Panc1 (cell line): Measurements from ENCODE around the gene SPART. TPM values are rescaled to one million over a fixed set of nuclear protein-coding genes. Genes with fewer than 3 reads are reported as not detected.

Experiments
- ATAC-seq: fragments of 200-7000 bp; cut with Tn5 transposase; 2 replicates; pipeline ENCODE4 v1.9.1; 2020; ENCODE audit warnings: mild to moderate bottlenecking, moderate library complexity
- BruUV-seq: library from RNA; stranded (reverse); fragments of 400-500 nt; replicated peaks from 2 replicates; lab custom pipeline; 2021; lab: Mats Ljungman, UMichigan
- CTCF ChIA-PET: fragments of 300-600 bp; sonication (Branson Sonifier 250); formaldehyde crosslinking; loops from one replicate; lab custom pipeline; 2022; ENCODE audit warnings: antibody characterized with exemption; lab: Charles Lee
- POLR2A ChIA-PET: fragments of 300-600 bp; sonication (Branson Sonifier 250); formaldehyde crosslinking; loops from one replicate; lab custom pipeline; 2022; ENCODE audit warnings: antibody characterized with exemption; lab: Charles Lee
- DNase-seq: peaks from one replicate; pipeline ENCODE4 v3.0.0-alpha.2; 2010; ENCODE audit warnings: low read depth, low spot score
- H3K27ac ChIP-seq: 2 replicates; pipeline ENCODE4 v1.5.1; 2011; ENCODE audit warnings: mild to moderate bottlenecking, low read length, inconsistent platforms
- H3K27me3 ChIP-seq: fragments of 200-500 bp; sonication (Bioruptor generic); 2 replicates; pipeline ENCODE4 v1.6.0; 2014; ENCODE audit warnings: low read length, inconsistent platforms; ENCODE audit not compliant: control insufficient read depth, insufficient read depth
- H3K36me3 ChIP-seq: fragments of 200-500 bp; sonication (Bioruptor generic); 2 replicates; pipeline ENCODE4 v1.5.1; 2014; ENCODE audit warnings: inconsistent platforms, mild to moderate bottlenecking, low read length, moderate library complexity; ENCODE audit not compliant: control insufficient read depth, insufficient read depth
- H3K4me1 ChIP-seq: 2 replicates; pipeline ENCODE4 v1.5.1; 2011; ENCODE audit warnings: inconsistent platforms, mild to moderate bottlenecking, low read length, moderate library complexity; ENCODE audit not compliant: control insufficient read depth, insufficient read depth
- H3K4me3 ChIP-seq, 2 experiments: 2 replicates each; pipeline ENCODE4 v1.5.1; 2011 to 2012; ENCODE audit warnings: low read depth in 2 of 2, low read length in 2 of 2, mild to moderate bottlenecking in 2 of 2, inconsistent platforms in 1 of 2, moderate library complexity in 1 of 2
- H3K9me3 ChIP-seq: fragments of 200-500 bp; sonication (Bioruptor generic); 2 replicates; pipeline ENCODE4 v1.5.1; 2014; ENCODE audit warnings: low read depth, mild to moderate bottlenecking, inconsistent platforms, low read length, moderate library complexity; ENCODE audit not compliant: control insufficient read depth, insufficient read depth
- CTCF ChIP-seq: fragments of 450-650 bp; IDR thresholded peaks from 2 replicates; pipeline ENCODE4 v1.5.1; 2017; ENCODE audit warnings: mild to moderate bottlenecking
- POLR2AphosphoS5 ChIP-seq: IDR thresholded peaks from 2 replicates; pipeline ENCODE4 v1.6.1; 2012; ENCODE audit warnings: mild to moderate bottlenecking, low read depth, low read length, moderate library complexity
- REST ChIP-seq, 2 experiments: IDR thresholded peaks; 2 replicates each; pipeline ENCODE4 v1.6.1; 2011 to 2012; ENCODE audit warnings: low read depth in 2 of 2, control low read depth in 1 of 2, low read length in 1 of 2, mild to moderate bottlenecking in 1 of 2, moderate library complexity in 1 of 2; ENCODE audit not compliant: insufficient read depth in 1 of 2
- SIN3A ChIP-seq: IDR thresholded peaks from 2 replicates; pipeline ENCODE4 v1.6.1; 2012; ENCODE audit warnings: low read depth, mild to moderate bottlenecking, low read length, moderate library complexity, borderline replicate concordance; ENCODE audit not compliant: insufficient read depth
- TCF7L2 ChIP-seq: IDR thresholded peaks from 2 replicates; pipeline ENCODE4 v1.6.1; 2011; ENCODE audit warnings: mild to moderate bottlenecking, low read depth, low read length, inconsistent platforms
- in situ Hi-C: cut with HindIII; loops from 2 replicates; pipeline ENCODE4 v1.10.0; 2016; ENCODE audit warnings: low sequenced_read_pairs, low pct_unique_long_range_greater_than_20kb
- intact Hi-C: fragments of 100-400 bp; cut with micrococcal nuclease; formaldehyde crosslinking; loops from one replicate; pipeline ENCODE4 v1.10.0; 2022; ENCODE audit not compliant: unreplicated experiment
- total RNA-seq: library from RNA; stranded (reverse); gene quantifications from one replicate; pipeline ENCODE4 v1.2.1, GENCODE V29; 2021; ENCODE audit not compliant: unreplicated experiment

Gene SPART
- total RNA-seq, 1 experiment from 2014 or later = 38.9 TPM

DNA sequence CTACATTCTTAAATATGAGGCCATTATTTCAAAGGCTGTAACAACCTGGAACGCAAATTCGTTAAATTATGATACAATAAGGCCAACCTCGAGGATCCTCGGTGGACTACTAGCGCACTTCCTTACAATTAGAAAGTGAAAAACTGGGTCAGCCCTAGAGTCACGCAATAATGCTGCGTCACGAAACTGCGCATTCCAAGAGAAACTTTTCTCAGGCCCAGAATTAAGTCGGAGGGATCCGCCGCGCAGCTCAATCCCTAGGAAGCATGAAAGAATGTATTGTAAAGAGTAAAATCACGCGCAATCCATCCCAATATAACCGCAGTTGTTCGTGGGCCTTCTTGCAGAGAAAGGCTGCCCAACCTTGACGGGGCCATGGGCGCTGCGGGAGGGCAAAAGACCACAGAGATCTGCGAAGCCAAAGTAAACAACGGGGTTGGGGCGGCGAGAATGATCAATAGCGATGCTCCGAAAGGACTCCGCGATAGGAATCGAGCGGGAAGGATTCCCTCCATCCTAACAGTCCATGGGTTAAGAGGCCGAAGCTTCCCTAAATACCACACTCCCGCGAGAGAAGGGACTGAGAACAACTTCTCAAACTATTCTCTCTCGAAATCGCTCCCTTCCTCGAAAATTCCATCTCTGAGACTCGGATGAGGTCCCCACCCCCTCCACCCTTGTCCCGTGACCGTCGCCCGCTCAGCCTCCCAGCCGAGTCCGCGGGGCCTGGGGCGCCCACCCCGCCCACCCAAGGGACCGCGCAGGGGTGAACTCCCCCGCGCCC, 564 bp downstream of the SPART start:
- in situ Hi-C loops (no loop called here), intact Hi-C loops (no loop called here)
- Histone ChIP-seq H3K36me3 (no peaks in the 10 kb centered on the region), H3K27me3 (no peaks in the 10 kb centered on the region), H3K9me3 (no peaks in the 10 kb centered on the region), H3K27ac (peak overlapping the region; percentile 90), H3K4me1 (peaks cover 4% of the 10 kb centered on the region; the same call in 1 of the 2 replicates), H3K4me3 (peak overlapping the region; percentile 72 to 81)
- no TSS peak for BruUV-seq
- no peak for TF ChIP-seq CTCF
- no peak for TF ChIP-seq REST (IDR thresholded peaks at IDR 0.05; ENCODE audit: insufficient read depth in 1 of 2, low read depth in 2 of 2, low read length in 1 of 2)
- TF ChIP-seq SIN3A = no peak
- no peak; the same call in 1 of the 2 replicates for TF ChIP-seq POLR2AphosphoS5
- TF ChIP-seq TCF7L2 = no peak
- ChIA-PET POLR2A (no interaction called here), CTCF (no interaction called here)
- DNase-seq = no peak
- peak; percentile 68 for ATAC-seq

DNA sequence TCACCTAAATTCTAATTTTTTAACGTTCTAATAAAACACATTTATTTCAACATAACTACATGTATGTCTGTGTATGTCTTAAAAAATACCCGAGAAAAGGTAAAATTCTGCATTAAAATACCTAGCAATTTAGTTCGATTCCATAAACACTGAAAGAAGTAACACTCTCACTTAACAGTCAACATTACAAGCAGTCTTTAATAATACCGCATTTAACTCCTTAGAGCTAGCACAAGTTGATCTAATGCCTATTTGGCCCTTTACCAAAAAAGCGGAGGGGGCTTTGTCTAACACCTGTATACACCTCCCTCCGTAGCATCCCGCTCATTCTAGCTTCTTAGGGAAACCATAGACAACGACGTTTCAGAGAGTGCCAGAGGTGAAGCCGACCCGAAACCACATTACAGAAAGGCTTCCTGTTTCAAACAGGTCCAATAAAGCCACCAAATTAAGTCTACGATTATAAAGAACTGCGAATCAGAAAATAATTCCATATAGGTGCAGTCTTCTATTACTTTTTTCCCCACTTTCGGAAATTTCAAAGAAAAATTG, 1.2 kb downstream of the SPART start:
- no peak for DNase-seq
- no peak for TF ChIP-seq TCF7L2
- TF ChIP-seq REST (IDR thresholded peaks at IDR 0.05; ENCODE audit: insufficient read depth in 1 of 2, low read depth in 2 of 2, low read length in 1 of 2) = no peak
- no peak for TF ChIP-seq POLR2AphosphoS5
- no peak for TF ChIP-seq CTCF
- Histone ChIP-seq H3K27me3 (no peaks in the 10 kb centered on the region), H3K27ac (peak overlapping the region; percentile 90), H3K4me3 (peak overlapping the region; percentile 72 to 81), H3K9me3 (no peaks in the 10 kb centered on the region), H3K36me3 (no peaks in the 10 kb centered on the region), H3K4me1 (peaks cover 4% of the 10 kb centered on the region; the same call in 1 of the 2 replicates)
- ATAC-seq = no peak
- intact Hi-C loops (no loop called here), in situ Hi-C loops (no loop called here)
- BruUV-seq = TSS peak; percentile 62
- ChIA-PET POLR2A (no interaction called here), CTCF (no interaction called here)
